IPS-20b (cell line): Measurements from ENCODE around the gene SLC22A1.
"Not testable (repeated sequence)": the region's sequence is repeated elsewhere in the genome, so short reads cannot be mapped to it uniquely, and the experiment has no call there.

Experiments used
- H3K27ac ChIP-seq: one replicate; pipeline ENCODE4 v1.5.1; 2013; ENCODE audit warnings: low read length
- H3K27me3 ChIP-seq: 2 replicates; pipeline ENCODE4 v1.6.1; 2013; ENCODE audit warnings: mild to moderate bottlenecking, low read length, inconsistent platforms; ENCODE audit not compliant: insufficient read depth
- H3K36me3 ChIP-seq: 2 replicates; pipeline ENCODE4 v1.6.1; 2013; ENCODE audit warnings: low read depth, mild to moderate bottlenecking, inconsistent platforms, low read length, moderate library complexity; ENCODE audit not compliant: insufficient read depth
- H3K4me1 ChIP-seq: 2 replicates; pipeline ENCODE4 v1.6.1; 2013; ENCODE audit warnings: mild to moderate bottlenecking, control low read depth, inconsistent platforms, low read length, moderate library complexity; ENCODE audit not compliant: insufficient read depth
- H3K4me3 ChIP-seq: 2 replicates; pipeline ENCODE4 v1.5.1; 2013; ENCODE audit warnings: mild to moderate bottlenecking, low read length, inconsistent platforms
- H3K9ac ChIP-seq: 2 replicates; pipeline ENCODE4 v1.6.1; 2013; ENCODE audit warnings: low read depth, mild to moderate bottlenecking, inconsistent platforms, low read length, moderate library complexity
- H3K9me3 ChIP-seq: 2 replicates; pipeline ENCODE4 v1.6.1; 2013; ENCODE audit warnings: mild to moderate bottlenecking, low read depth, low read length, inconsistent platforms; ENCODE audit not compliant: insufficient read depth

Gene SLC22A1

GRCh38 chr6:160114536-160114935, 7.1 kb upstream of the SLC22A1 start:
- H3K27me3 ChIP-seq, H3K9ac ChIP-seq, H3K9me3 ChIP-seq, H3K4me3 ChIP-seq, H3K27ac ChIP-seq, H3K4me1 ChIP-seq, H3K36me3 ChIP-seq: not testable (repeated sequence)

DNA sequence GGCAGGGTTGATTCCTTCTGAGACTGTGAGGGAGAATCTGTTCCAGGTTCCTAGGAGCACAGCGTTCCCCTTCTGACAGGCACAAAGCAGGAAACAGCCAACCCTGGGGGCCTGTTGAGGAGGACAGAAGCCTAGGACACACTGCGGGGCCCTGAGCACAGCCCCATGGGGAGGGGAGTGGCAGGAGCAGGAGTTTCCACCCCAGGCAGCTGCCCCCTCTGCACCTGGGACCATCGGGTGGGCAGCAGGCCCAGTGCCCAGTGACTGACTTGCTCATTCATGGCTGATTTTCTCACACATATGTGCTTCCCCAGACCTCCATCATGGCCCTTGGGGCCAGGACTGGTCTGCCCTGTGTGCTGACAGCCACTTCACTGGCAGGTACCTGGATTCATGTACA, 6.2 kb upstream of the SLC22A1 start:
- Histone ChIP-seq H3K4me1 (peaks cover 3% of the 10 kb centered on the region; the same call in 1 of the 2 replicates), H3K9ac (no peak overlapping the region), H3K4me3 (no peak overlapping the region), H3K27ac (no peak overlapping the region), H3K9me3 (peaks cover 10% of the 10 kb centered on the region), H3K36me3 (no peaks in the 10 kb centered on the region), H3K27me3 (no peaks in the 10 kb centered on the region)

DNA sequence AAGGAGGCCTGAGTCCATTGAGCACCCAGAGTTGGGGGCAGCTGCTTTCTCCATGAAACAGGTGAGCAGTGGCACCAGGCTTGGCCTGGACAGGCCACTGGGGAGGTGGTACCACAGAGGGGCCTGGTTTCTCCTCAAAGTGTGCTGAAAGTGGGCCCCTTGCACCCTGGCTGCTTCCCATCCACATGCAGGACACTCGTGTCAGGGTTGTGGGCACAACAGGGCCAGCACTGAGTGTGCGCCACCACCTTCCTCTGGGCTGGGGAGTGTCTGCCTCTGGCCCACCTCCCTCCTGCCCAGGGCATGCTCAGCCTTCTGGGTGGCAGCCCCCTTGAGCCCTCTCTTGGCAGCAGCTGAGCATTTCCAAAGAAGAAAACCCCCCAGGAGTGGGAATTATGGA, 5.2 kb upstream of the SLC22A1 start:
- Histone ChIP-seq H3K4me1 (peaks cover 3% of the 10 kb centered on the region; the same call in 1 of the 2 replicates), H3K4me3 (no peak overlapping the region), H3K9ac (no peak overlapping the region), H3K27me3 (no peaks in the 10 kb centered on the region), H3K27ac (no peak overlapping the region), H3K36me3 (no peaks in the 10 kb centered on the region), H3K9me3 (peaks cover 10% of the 10 kb centered on the region)

DNA sequence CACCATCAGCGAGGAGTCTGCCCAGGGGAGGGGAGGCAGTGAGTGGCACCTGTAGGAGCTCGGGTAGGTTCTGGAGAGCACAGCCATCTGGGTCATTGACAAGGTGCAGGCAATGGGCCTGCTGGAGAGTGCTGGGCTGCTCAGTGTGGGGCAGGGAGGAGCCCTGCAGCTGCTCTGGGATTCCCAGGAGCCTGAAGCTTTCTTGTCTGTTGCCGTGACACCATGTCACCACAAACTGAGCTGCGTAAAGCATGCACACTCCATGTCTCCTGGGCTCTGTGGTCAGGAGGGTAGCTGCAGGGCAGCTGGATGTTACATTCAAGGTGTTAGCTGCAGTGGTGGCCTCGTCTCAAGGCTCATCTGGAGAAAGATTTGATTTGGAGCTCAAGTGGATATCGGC, 4.5 kb upstream of the SLC22A1 start:
- Histone ChIP-seq H3K27ac (no peak overlapping the region), H3K4me3 (no peak overlapping the region), H3K9me3 (peaks cover 10% of the 10 kb centered on the region), H3K27me3 (no peaks in the 10 kb centered on the region), H3K36me3 (no peaks in the 10 kb centered on the region), H3K4me1 (no peaks in the 10 kb centered on the region), H3K9ac (no peak overlapping the region)

GRCh38 chr6:160118620-160119229, 2.9 kb upstream of the SLC22A1 start:
- Histone ChIP-seq H3K9ac (no peak overlapping the region), H3K4me3 (no peak overlapping the region), H3K27ac (no peak overlapping the region), H3K4me1 (no peaks in the 10 kb centered on the region), H3K9me3 (peaks cover 10% of the 10 kb centered on the region), H3K36me3 (no peaks in the 10 kb centered on the region), H3K27me3 (no peaks in the 10 kb centered on the region)

GRCh38 chr6:160120087-160120486, 1.5 kb upstream of the SLC22A1 start:
- no peaks in the 10 kb centered on the region for H3K36me3 ChIP-seq
- H3K4me3 ChIP-seq = no peak overlapping the region
- no peak overlapping the region for H3K9ac ChIP-seq
- no peak overlapping the region for H3K27ac ChIP-seq
- H3K9me3 ChIP-seq = peaks cover 10% of the 10 kb centered on the region
- no peaks in the 10 kb centered on the region for H3K27me3 ChIP-seq
- no peaks in the 10 kb centered on the region for H3K4me1 ChIP-seq

- H3K4me3 ChIP-seq = no peak overlapping the region
- H3K27me3 ChIP-seq = no peaks in the 10 kb centered on the region
- H3K9me3 ChIP-seq = peaks cover 10% of the 10 kb centered on the region
- H3K27ac ChIP-seq = no peak overlapping the region
- no peaks in the 10 kb centered on the region for H3K4me1 ChIP-seq
- H3K36me3 ChIP-seq = no peaks in the 10 kb centered on the region
- H3K9ac ChIP-seq = no peak overlapping the region
These were observed 366 bp downstream of the SLC22A1 start for GRCh38 chr6:160121981-160122380.

- no peak overlapping the region for H3K4me3 ChIP-seq
- H3K27me3 ChIP-seq = no peaks in the 10 kb centered on the region
- H3K36me3 ChIP-seq = no peaks in the 10 kb centered on the region
- no peak overlapping the region for H3K9ac ChIP-seq
- no peak overlapping the region for H3K27ac ChIP-seq
- H3K4me1 ChIP-seq = no peaks in the 10 kb centered on the region
- H3K9me3 ChIP-seq = peaks cover 7% of the 10 kb centered on the region
These were observed 1.1 kb downstream of the SLC22A1 start for GRCh38 chr6:160122744-160123143.

DNA sequence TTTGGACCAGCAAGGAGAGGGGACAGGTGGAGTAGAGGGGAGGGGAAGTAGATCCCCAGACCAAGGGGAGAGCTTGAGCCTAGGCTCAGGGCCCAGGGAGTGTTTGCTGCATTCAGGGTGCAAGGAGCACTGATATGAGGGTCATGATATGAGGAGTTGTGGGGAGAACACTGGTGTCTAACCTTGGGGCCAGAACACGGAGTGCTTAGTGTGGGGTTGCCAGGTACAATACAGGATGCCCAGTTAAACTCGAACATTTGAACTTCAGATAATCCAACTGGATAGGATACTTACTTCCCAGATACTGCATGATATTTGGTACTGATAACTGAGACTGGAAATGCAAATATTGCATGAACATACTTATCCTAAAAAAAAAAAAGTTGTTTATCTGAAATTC, 2.4 kb downstream of the SLC22A1 start:
- Histone ChIP-seq H3K27ac (no peak overlapping the region), H3K4me1 (no peaks in the 10 kb centered on the region), H3K27me3 (no peaks in the 10 kb centered on the region), H3K9me3 (no peaks in the 10 kb centered on the region), H3K4me3 (no peak overlapping the region), H3K36me3 (no peaks in the 10 kb centered on the region), H3K9ac (no peak overlapping the region)

GRCh38 chr6:160124605-160125004, 3.0 kb downstream of the SLC22A1 start:
- Histone ChIP-seq H3K36me3 (no peaks in the 10 kb centered on the region), H3K9me3 (no peaks in the 10 kb centered on the region), H3K27me3 (no peaks in the 10 kb centered on the region), H3K4me3 (no peak overlapping the region), H3K4me1 (no peaks in the 10 kb centered on the region), H3K27ac (no peak overlapping the region), H3K9ac (no peak overlapping the region)

- H3K9me3 ChIP-seq, H3K36me3 ChIP-seq, H3K27ac ChIP-seq, H3K27me3 ChIP-seq, H3K4me1 ChIP-seq, H3K4me3 ChIP-seq, H3K9ac ChIP-seq: not testable (repeated sequence)
These were observed 3.5 kb downstream of the SLC22A1 start for GRCh38 chr6:160125105-160125504.

GRCh38 chr6:160127270-160128124, 5.9 kb downstream of the SLC22A1 start:
- no peak overlapping the region for H3K4me3 ChIP-seq

More at GRCh38 chr6:160127270-160128124, 5.9 kb downstream of the SLC22A1 start:
- Histone ChIP-seq H3K9me3 (no peaks in the 10 kb centered on the region), H3K4me1 (peaks cover 7% of the 10 kb centered on the region; the same call in 1 of the 2 replicates), H3K36me3 (no peaks in the 10 kb centered on the region), H3K9ac (no peak overlapping the region), H3K27me3 (peaks cover 4% of the 10 kb centered on the region; the same call in 1 of the 2 replicates), H3K27ac (no peak overlapping the region)
